Lung (tissue), 12 donors: ENCODE measurements around the gene HMG20A. TPM values are rescaled to one million over a fixed set of nuclear protein-coding genes. Genes with fewer than 3 reads are reported as not detected.

ENCODE experiments used
- ATAC-seq: fragments of 200-7000 bp; cut with Tn5 transposase; one replicate; pipeline ENCODE4 v1.9.1; 2020; ENCODE audit warnings: moderate number of reproducible peaks; ENCODE audit not compliant: insufficient read depth, low FRiP score
- DNase-seq, 3 donors: peaks; one replicate each; pipeline ENCODE4 v3.0.0-alpha.2; 2013 to 2017
- H3K27ac ChIP-seq, 2 donors: one replicate each; pipeline ENCODE4 v1.5.1; 2013; ENCODE audit warnings: mild to moderate bottlenecking in 2 of 2, moderate library complexity in 2 of 2, control low read depth in 1 of 2, inconsistent platforms in 1 of 2, low read depth in 1 of 2, low read length in 1 of 2
- H3K27me3 ChIP-seq, 3 donors: one replicate each; pipeline ENCODE4 v1.5.1; 2013; ENCODE audit warnings: low read length in 2 of 3; ENCODE audit not compliant: control insufficient read depth in 3 of 3, insufficient read depth in 3 of 3
- H3K36me3 ChIP-seq, 4 donors: one replicate each; pipeline ENCODE4 v1.5.1; 2013; ENCODE audit warnings: low read length in 4 of 4, mild to moderate bottlenecking in 1 of 4, moderate library complexity in 1 of 4; ENCODE audit not compliant: control insufficient read depth in 4 of 4, insufficient read depth in 4 of 4
- H3K4me1 ChIP-seq, 5 donors: one replicate each; pipeline ENCODE4 v1.5.1; 2013; ENCODE audit warnings: low read length in 5 of 5, mild to moderate bottlenecking in 2 of 5, moderate library complexity in 1 of 5; ENCODE audit not compliant: control insufficient read depth in 5 of 5, insufficient read depth in 5 of 5
- H3K4me3 ChIP-seq: one replicate; pipeline ENCODE4 v1.5.1; 2013; ENCODE audit warnings: mild to moderate bottlenecking, control low read depth, moderate library complexity
- H3K9ac ChIP-seq, 2 donors: one replicate each; pipeline ENCODE4 v1.5.1; 2013; ENCODE audit warnings: low read length in 2 of 2, control low read depth in 1 of 2; ENCODE audit not compliant: insufficient read depth in 1 of 2
- H3K9me3 ChIP-seq, 4 donors: one replicate each; pipeline ENCODE4 v1.5.1; 2013; ENCODE audit warnings: low read length in 3 of 4, mild to moderate bottlenecking in 1 of 4, moderate library complexity in 1 of 4; ENCODE audit not compliant: control insufficient read depth in 4 of 4, insufficient read depth in 3 of 4
- WGBS, 2 donors: extraction: QIAGEN DNeasy Blood & Tissue Kit; methylation state at CpG; one replicate each; pipeline ENCODE4 v1.1.7; 2013; 5-methylcytosine and 5-hydroxymethylcytosine counted together
- polyA plus RNA-seq, 2 donors: library from polyadenylated mRNA; stranded (reverse); fragments of 200-250 nt; gene quantifications; one replicate each; pipeline ENCODE4 v1.2.1, GENCODE V29; 2013
- total RNA-seq, 2 donors: library from RNA; depleted of rRNA in 1 of 2; stranded (reverse); fragments of >200 nt in 1 of 2; gene quantifications; one replicate each; pipeline ENCODE4 v1.2.1, GENCODE V29; 2014 to 2021
- TF ChIP-seq, protein P1 (sequence below): IDR thresholded peaks from 2 replicates; pipeline ENCODE4 v1.5.1; 2012; ENCODE audit warnings: mild to moderate bottlenecking; ENCODE audit errors: control extremely low read depth, extremely low read depth
- donor health status: control.
- donor health status: control.
- donor health status: Bipolar disorder and iron deficiency.
- donor health status: healthy.
- donor health status: DM: yes; HTN: yes; CAD: no.

HMG20A gene
- total and polyA plus RNA-seq, 4 donors: 12.7 to 63.9 (median 23.4) TPM

DNA sequence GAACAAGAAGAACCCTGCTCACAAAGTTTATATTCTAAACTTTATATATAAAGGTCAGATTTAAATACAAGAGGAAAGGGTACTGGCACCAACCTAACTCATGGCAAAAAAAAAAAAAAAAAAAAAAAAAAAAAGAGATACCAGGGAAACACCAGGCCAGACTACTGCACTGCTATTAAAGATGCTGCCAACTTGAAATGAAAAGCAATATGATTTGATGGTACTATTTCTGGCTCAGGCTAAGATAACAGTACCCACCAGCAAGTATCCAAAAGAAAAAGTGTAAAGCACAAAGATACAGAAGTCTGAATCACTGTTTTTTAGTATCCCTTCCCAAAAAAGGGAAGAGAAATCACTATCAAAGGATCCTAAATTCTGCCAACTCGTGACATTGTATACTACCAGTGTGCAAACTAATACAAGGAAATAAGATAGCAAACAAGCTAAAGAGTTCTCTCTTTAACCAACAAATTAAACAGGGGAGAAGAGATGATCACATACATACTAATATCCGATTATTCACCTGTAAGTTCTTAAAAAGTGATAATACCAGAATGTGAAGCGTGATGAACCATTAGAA, 29.2 kb upstream of the HMG20A start:
- WGBS, 2 donors: 90 to 91% methylated on average over 3 of the region's 3 CpGs
- TF ChIP-seq, protein P1, sequence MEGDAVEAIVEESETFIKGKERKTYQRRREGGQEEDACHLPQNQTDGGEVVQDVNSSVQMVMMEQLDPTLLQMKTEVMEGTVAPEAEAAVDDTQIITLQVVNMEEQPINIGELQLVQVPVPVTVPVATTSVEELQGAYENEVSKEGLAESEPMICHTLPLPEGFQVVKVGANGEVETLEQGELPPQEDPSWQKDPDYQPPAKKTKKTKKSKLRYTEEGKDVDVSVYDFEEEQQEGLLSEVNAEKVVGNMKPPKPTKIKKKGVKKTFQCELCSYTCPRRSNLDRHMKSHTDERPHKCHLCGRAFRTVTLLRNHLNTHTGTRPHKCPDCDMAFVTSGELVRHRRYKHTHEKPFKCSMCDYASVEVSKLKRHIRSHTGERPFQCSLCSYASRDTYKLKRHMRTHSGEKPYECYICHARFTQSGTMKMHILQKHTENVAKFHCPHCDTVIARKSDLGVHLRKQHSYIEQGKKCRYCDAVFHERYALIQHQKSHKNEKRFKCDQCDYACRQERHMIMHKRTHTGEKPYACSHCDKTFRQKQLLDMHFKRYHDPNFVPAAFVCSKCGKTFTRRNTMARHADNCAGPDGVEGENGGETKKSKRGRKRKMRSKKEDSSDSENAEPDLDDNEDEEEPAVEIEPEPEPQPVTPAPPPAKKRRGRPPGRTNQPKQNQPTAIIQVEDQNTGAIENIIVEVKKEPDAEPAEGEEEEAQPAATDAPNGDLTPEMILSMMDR: no peak
- Histone ChIP-seq H3K36me3 (no peaks in the 10 kb centered on the region), H3K27ac (no peak overlapping the region), H3K27me3 (no peaks in the 10 kb centered on the region), H3K9me3 (peaks cover 0 to 14% (median under 1%) of the 10 kb centered on the region in 4 donors), H3K4me1 (peaks cover 0 to 40% (median 6%) of the 10 kb centered on the region in 5 donors), H3K9ac (no peak overlapping the region), H3K4me3 (no peak overlapping the region)
- ATAC-seq (no peak), DNase-seq (no peak)

DNA sequence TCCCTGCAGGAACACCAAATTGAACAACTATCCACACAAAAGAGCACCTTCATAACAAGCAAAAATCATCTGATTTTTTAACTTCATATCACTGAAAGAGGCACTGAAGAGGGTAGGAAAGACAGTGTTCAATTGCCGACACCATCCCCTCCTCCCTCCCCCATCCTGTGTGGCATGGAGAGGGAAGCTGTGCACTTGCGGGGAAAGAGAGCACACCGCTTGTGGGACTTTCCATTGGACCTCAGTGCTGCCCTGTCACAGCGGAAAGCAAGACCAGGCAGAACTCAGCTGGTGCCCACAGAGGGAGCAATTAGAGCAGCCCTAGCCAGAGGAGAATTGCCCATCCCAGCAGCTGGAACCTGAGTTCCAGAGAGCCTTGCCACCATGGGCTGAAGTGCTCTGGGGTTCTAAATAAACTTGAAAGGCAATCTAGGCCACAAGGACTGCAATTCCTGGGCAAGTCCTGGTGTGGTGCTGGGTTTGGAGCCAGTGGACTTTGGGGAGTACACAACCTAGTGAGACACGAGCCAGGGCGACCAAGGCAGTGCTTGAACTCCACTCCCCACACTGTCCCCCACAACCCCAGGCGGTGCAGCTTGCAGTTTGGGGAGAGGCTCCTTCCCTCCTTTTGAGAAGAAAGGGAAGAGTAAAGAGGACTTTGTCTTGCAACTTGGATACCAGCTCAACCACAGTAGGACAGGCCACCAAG, 27.8 kb upstream of the HMG20A start:
- Histone ChIP-seq H3K4me3 (no peak overlapping the region), H3K9me3 (peaks cover 0 to 17% (median under 1%) of the 10 kb centered on the region in 4 donors), H3K36me3 (no peaks in the 10 kb centered on the region), H3K27me3 (no peaks in the 10 kb centered on the region), H3K27ac (no peak overlapping the region), H3K9ac (no peak overlapping the region), H3K4me1 (peaks cover 0 to 34% (median 6%) of the 10 kb centered on the region in 5 donors)
- TF ChIP-seq, protein P1: no peak
- ATAC-seq (no peak), DNase-seq (no peak)
- WGBS, 2 donors: 96 to 99% methylated on average over 7 of the region's 7 CpGs

DNA sequence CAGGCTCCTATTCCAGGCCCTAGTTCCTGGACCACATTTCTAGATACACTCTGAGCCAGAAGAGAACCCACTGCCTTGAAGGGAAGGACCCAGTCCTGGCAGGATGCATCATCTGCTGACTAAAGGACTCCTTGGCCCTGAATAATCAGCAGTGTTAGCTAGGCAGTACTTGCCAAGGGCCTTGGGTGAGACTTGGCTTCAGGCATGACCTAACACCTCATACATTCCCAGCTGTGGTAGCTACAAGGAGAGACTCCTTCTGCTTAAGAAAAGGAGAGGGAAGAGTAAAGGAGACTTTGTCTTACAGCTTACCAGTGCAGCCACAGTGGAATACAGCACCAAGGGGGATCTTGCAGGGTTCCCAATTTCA, 27.2 kb upstream of the HMG20A start:
- peak; percentile 23 to 69 (median 59) for DNase-seq
- Histone ChIP-seq H3K9ac (no peak overlapping the region), H3K36me3 (no peaks in the 10 kb centered on the region), H3K27ac (no peak overlapping the region), H3K4me3 (no peak overlapping the region), H3K27me3 (no peaks in the 10 kb centered on the region), H3K9me3 (peaks cover 0 to 20% (median 2%) of the 10 kb centered on the region in 4 donors), H3K4me1 (peaks cover 0 to 30% (median 6%) of the 10 kb centered on the region in 5 donors)
- no peak for ATAC-seq
- TF ChIP-seq, protein P1: no peak
